Bronchial epithelial cell (primary cell): ENCODE results near the gene PRKCZ. TPM values are rescaled to one million over a fixed set of nuclear protein-coding genes. Genes with fewer than 3 reads are reported as not detected.

Experiments
- DNase-seq: peaks from one replicate; pipeline ENCODE4 v3.0.0-alpha.2; 2010; ENCODE audit warnings: low read depth
- FAIRE-seq: peaks from 2 replicates; lab custom pipeline; 2011; peaks lifted over from hg19 to GRCh38; lab: Jason Lieb, UNC
- H3K27me3 ChIP-seq: 2 replicates; pipeline ENCODE4 v1.5.1; 2011; ENCODE audit warnings: low read length; ENCODE audit not compliant: control insufficient read depth, insufficient read depth
- H3K36me3 ChIP-seq: 2 replicates; pipeline ENCODE4 v1.5.1; 2011; ENCODE audit warnings: low read length; ENCODE audit not compliant: control insufficient read depth, insufficient read depth
- H3K4me3 ChIP-seq: 2 replicates; pipeline ENCODE4 v1.5.1; 2011; ENCODE audit warnings: mild to moderate bottlenecking, low read depth, low read length, control low read depth
- total RNA-seq: library from RNA; depleted of rRNA; stranded (reverse); fragments of >200 nt; gene quantifications from 2 replicates; pipeline ENCODE4 v1.2.1, GENCODE V29; 2014
- TF ChIP-seq, protein P1 (sequence below): IDR thresholded peaks from 2 replicates; pipeline ENCODE4 v1.5.1; 2011; ENCODE audit warnings: mild to moderate bottlenecking, moderate library complexity, low read length, control low read depth, inconsistent platforms; ENCODE audit not compliant: insufficient read depth, severe bottlenecking

Gene PRKCZ
- total RNA-seq, 1 donor from 2014 or later: 38.4 TPM

DNA sequence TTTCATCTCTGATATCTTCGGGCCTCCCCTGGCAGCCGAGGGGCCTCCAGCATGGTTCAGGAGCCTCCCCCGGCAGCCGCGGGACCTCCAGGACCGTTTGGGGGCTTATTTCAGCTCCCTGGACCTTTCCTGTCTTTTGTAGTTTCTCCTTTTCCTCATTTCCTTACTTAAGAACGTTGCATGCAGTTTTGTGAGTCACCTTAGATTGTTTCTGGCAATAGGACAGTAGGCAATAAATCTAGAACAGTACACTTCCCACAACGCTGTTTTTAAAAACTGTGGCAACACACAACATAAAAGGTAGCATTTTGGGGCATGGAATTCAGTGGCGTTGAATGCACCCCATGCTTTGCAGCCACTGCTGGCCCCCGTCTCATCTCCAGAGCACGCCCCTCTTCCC lies 120.0 kb downstream of the PRKCZ start:
- Histone ChIP-seq H3K36me3 (peaks cover 9% of the 10 kb centered on the region), H3K27me3 (no peaks in the 10 kb centered on the region), H3K4me3 (no peak overlapping the region)
- FAIRE-seq (no peak), DNase-seq (no peak)
- TF ChIP-seq, protein P1, sequence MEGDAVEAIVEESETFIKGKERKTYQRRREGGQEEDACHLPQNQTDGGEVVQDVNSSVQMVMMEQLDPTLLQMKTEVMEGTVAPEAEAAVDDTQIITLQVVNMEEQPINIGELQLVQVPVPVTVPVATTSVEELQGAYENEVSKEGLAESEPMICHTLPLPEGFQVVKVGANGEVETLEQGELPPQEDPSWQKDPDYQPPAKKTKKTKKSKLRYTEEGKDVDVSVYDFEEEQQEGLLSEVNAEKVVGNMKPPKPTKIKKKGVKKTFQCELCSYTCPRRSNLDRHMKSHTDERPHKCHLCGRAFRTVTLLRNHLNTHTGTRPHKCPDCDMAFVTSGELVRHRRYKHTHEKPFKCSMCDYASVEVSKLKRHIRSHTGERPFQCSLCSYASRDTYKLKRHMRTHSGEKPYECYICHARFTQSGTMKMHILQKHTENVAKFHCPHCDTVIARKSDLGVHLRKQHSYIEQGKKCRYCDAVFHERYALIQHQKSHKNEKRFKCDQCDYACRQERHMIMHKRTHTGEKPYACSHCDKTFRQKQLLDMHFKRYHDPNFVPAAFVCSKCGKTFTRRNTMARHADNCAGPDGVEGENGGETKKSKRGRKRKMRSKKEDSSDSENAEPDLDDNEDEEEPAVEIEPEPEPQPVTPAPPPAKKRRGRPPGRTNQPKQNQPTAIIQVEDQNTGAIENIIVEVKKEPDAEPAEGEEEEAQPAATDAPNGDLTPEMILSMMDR: no peak

DNA sequence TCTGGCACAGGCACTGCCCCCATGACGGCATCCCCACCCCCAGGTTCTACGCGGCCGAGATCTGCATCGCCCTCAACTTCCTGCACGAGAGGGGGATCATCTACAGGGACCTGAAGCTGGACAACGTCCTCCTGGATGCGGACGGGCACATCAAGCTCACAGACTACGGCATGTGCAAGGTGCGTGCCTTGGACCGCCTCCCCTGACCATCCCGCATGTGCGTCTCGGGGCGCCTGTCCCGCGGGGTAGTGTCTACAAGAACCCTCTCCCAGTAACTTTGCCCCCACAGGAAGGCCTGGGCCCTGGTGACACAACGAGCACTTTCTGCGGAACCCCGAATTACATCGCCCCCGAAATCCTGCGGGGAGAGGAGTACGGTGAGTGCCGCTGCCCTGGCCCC lies 121.8 kb downstream of the PRKCZ start:
- peaks cover 11% of the 10 kb centered on the region for H3K36me3 ChIP-seq
- no peak overlapping the region for H3K4me3 ChIP-seq
- TF ChIP-seq, protein P1: no peak
- DNase-seq (no peak), FAIRE-seq (no peak)
- H3K27me3 ChIP-seq: no peaks in the 10 kb centered on the region

DNA sequence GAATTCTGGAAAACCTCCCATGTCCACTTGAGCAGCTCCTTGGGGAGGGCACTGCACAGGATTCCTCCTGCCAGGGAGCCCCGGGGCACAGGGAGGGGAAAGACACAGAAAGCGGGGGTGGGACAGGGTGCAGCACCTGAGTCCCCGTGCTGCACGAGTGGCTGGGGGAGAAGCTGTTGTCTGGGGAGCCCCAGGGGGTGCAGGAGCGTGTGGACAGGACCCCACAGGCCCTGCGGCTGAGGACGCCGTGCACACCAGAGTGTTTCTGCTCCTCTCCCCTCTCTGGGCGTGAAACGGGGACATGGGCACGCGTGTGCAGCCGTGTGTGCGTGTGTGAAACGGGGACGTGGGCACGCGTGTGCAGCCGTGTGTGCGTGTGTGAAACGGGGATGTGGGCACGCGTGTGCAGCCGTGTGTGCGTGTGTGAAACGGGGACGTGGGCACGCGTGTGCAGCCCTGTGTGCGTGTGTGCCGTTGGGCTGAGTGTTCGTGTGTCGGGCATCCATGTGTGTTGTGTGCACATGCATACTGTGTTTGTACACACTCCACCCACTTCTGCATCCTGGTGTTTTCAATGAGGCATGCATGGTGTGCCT lies 122.4 kb downstream of the PRKCZ start:
- Histone ChIP-seq H3K4me3 (no peak overlapping the region), H3K36me3 (peaks cover 13% of the 10 kb centered on the region), H3K27me3 (no peaks in the 10 kb centered on the region)
- TF ChIP-seq, protein P1: no peak
- FAIRE-seq (no peak), DNase-seq (no peak)

DNA sequence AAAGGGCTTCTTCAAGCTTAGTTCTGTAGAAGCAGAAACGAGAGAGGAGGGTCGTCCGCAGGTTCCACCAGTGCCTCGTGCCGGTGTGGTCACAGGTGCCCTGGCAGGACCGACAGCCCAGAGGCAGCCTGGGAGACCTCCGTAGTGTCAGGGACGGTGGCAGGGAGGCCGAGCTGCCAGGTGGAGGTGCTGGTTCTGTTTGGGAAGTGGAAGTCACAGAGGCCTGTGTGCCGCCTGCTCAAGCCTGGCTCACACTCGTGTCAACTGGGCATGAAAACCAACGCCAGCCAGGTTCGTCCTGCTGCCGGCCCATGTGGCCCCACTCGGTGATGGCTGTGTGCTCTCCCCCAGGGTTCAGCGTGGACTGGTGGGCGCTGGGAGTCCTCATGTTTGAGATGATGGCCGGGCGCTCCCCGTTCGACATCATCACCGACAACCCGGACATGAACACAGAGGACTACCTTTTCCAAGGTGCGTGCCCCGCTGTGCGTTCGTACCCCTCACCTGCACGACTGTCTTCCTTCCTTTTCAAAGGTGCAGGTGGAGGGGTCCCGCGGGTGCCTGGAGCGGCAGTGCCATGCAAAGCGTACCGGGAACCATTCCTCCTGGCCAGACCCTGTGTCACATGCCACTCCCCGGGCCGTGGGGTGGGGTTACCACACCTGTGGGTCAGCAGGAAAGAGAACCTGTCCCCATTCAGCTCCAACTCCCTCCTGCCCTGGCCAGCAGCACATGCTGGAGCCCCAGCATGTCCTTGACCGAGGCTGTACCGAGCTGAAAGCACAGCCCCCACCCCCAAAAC lies 123.5 kb downstream of the PRKCZ start:
- TF ChIP-seq, protein P1: no peak
- H3K36me3 ChIP-seq: peaks cover 14% of the 10 kb centered on the region
- FAIRE-seq (peak; percentile 7), DNase-seq (no peak)
- no peak overlapping the region for H3K4me3 ChIP-seq
- no peaks in the 10 kb centered on the region for H3K27me3 ChIP-seq

DNA sequence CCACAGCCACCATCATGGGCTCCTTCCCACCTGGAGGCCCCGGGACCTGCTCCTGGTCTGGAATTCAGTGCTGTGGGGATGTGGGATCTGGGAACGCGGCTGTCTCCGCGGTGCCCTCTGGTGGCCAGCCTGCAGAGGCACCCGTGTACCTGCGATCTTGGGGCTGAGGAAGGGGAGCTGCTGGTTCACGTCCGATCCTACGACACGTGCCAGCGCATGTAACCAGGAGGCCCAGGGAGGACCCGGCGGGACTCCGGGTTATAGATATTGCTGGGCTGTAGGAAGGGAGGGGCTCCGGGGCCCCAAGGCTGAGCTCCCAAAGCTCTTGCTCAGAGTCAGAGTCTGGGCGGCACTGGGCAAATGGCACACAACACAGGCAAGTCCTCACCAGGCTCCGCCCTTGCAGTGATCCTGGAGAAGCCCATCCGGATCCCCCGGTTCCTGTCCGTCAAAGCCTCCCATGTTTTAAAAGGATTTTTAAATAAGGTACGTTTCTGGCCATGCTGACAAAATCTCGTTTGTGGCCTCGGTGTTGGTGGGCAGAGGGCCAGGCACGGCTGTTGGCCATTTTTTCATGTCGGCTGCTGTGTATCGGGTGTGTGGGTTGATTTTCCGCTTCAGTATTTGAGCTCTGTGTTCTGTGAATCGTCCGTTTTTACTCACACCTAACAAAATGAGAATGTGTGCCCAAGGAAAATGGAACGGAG lies 124.3 kb downstream of the PRKCZ start:
- DNase-seq (peak; percentile 46), FAIRE-seq (no peak)
- TF ChIP-seq, protein P1: peak; percentile 93
- Histone ChIP-seq H3K4me3 (no peak overlapping the region), H3K36me3 (peaks cover 13% of the 10 kb centered on the region), H3K27me3 (no peaks in the 10 kb centered on the region)
